Trophoblast cell (in vitro differentiated cells and primary cell): ENCODE results near the gene CALML5.

ENCODE experiments used
- DNase-seq, 2 donors: peaks; one replicate each; pipeline ENCODE4 v3.0.0-alpha.2; 2016
- H2AFZ ChIP-seq: 2 replicates; pipeline ENCODE4 v1.6.1; 2013; ENCODE audit warnings: low read length, moderate library complexity, mild to moderate bottlenecking; ENCODE audit not compliant: insufficient read depth, poor library complexity
- H2AK5ac ChIP-seq: 2 replicates; pipeline ENCODE4 v1.6.1; 2013; ENCODE audit warnings: mild to moderate bottlenecking, low read length
- H2BK120ac ChIP-seq: 2 replicates; pipeline ENCODE4 v1.6.1; 2013; ENCODE audit warnings: low read length, mild to moderate bottlenecking, moderate library complexity; ENCODE audit not compliant: insufficient read depth, poor library complexity
- H2BK12ac ChIP-seq: 2 replicates; pipeline ENCODE4 v1.6.1; 2013; ENCODE audit warnings: mild to moderate bottlenecking, low read length, moderate library complexity
- H2BK5ac ChIP-seq: 2 replicates; pipeline ENCODE4 v1.6.1; 2013; ENCODE audit warnings: low read length, low read depth, moderate library complexity, mild to moderate bottlenecking; ENCODE audit not compliant: poor library complexity
- H3K14ac ChIP-seq: 2 replicates; pipeline ENCODE4 v1.6.1; 2013; ENCODE audit warnings: mild to moderate bottlenecking, low read length
- H3K18ac ChIP-seq: 2 replicates; pipeline ENCODE4 v1.6.1; 2013; ENCODE audit warnings: mild to moderate bottlenecking, low read length
- H3K23ac ChIP-seq: 2 replicates; pipeline ENCODE4 v1.6.1; 2013; ENCODE audit warnings: low read length
- H3K27ac ChIP-seq: 2 replicates; pipeline ENCODE4 v1.5.1; 2013; ENCODE audit warnings: low read depth, mild to moderate bottlenecking, inconsistent platforms, low read length, moderate library complexity
- H3K27me3 ChIP-seq: 2 replicates; pipeline ENCODE4 v1.6.1; 2013; ENCODE audit warnings: inconsistent platforms, mild to moderate bottlenecking, low read length, moderate library complexity; ENCODE audit not compliant: insufficient read depth
- H3K36me3 ChIP-seq, 2 experiments: 1 replicate in 1 of 2; 2 replicates in 1 of 2; pipeline ENCODE4 v1.6.1; 2013; ENCODE audit warnings: low read length in 2 of 2, mild to moderate bottlenecking in 2 of 2, moderate library complexity in 1 of 2; ENCODE audit not compliant: insufficient read depth in 2 of 2, control insufficient read depth in 1 of 2
- H3K4ac ChIP-seq: 2 replicates; pipeline ENCODE4 v1.6.1; 2013; ENCODE audit warnings: low read depth, mild to moderate bottlenecking, low read length, moderate library complexity
- H3K4me1 ChIP-seq, 2 experiments: 1 replicate in 1 of 2; 2 replicates in 1 of 2; pipeline ENCODE4 v1.6.1; 2013; ENCODE audit warnings: low read length in 2 of 2, mild to moderate bottlenecking in 2 of 2, moderate library complexity in 1 of 2; ENCODE audit not compliant: insufficient read depth in 2 of 2, control insufficient read depth in 1 of 2
- H3K4me2 ChIP-seq: 2 replicates; pipeline ENCODE4 v1.6.1; 2013; ENCODE audit warnings: inconsistent platforms, mild to moderate bottlenecking, low read length, moderate library complexity
- H3K4me3 ChIP-seq: 2 replicates; pipeline ENCODE4 v1.5.1; 2013; ENCODE audit warnings: mild to moderate bottlenecking, low read depth, low read length, inconsistent platforms
- H3K79me1 ChIP-seq: one replicate; pipeline ENCODE4 v1.6.1; 2013; ENCODE audit warnings: low read length
- H3K79me2 ChIP-seq: 2 replicates; pipeline ENCODE4 v1.6.1; 2013; ENCODE audit warnings: low read length, mild to moderate bottlenecking; ENCODE audit not compliant: control insufficient read depth, insufficient read depth, poor library complexity
- H3K9ac ChIP-seq: 2 replicates; pipeline ENCODE4 v1.6.1; 2013; ENCODE audit warnings: mild to moderate bottlenecking, low read length
- H3K9me3 ChIP-seq: 2 replicates; pipeline ENCODE4 v1.6.1; 2013; ENCODE audit warnings: low read depth, mild to moderate bottlenecking, control low read depth, inconsistent platforms, low read length; ENCODE audit not compliant: insufficient read depth
- H4K12ac ChIP-seq: 2 replicates; pipeline ENCODE4 v1.6.1; 2013; ENCODE audit warnings: low read depth, mild to moderate bottlenecking, low read length, moderate library complexity
- H4K8ac ChIP-seq: 2 replicates; pipeline ENCODE4 v1.6.1; 2013; ENCODE audit warnings: low read depth, mild to moderate bottlenecking, low read length, moderate library complexity
- H4K91ac ChIP-seq: one replicate; pipeline ENCODE4 v1.6.1; 2013; ENCODE audit warnings: low read depth, mild to moderate bottlenecking, low read length, moderate library complexity
- WGBS: extraction: QIAGEN DNeasy Blood & Tissue Kit; methylation state at CpG from one replicate; pipeline ENCODE4 v1.1.7; 2013; ENCODE audit warnings: missing lambda C conversion rate; ENCODE audit not compliant: insufficient read length, insufficient coverage; ENCODE audit errors: extremely low coverage; 5-methylcytosine and 5-hydroxymethylcytosine counted together

CALML5 gene

GRCh38 chr10:5522913-5523560 lies 23.7 kb upstream of the CALML5 start:
- H3K4me1 ChIP-seq = no peaks in the 10 kb centered on the region
- H3K79me1 ChIP-seq = peaks cover 7% of the 10 kb centered on the region
- no peak overlapping the region for H3K4me3 ChIP-seq
- H3K23ac ChIP-seq = no peak overlapping the region
- no CpG with 5 or more reads among the region's 7 CpGs for WGBS
- no peak overlapping the region for H2BK5ac ChIP-seq
- no peak overlapping the region for H4K8ac ChIP-seq
- no peaks in the 10 kb centered on the region for H3K27me3 ChIP-seq
- no peak overlapping the region for H2AFZ ChIP-seq
- no peak overlapping the region for H2AK5ac ChIP-seq
- H3K27ac ChIP-seq = no peak overlapping the region
- H2BK120ac ChIP-seq = peak overlapping the region; percentile 2
- peaks cover 4% of the 10 kb centered on the region for H3K9me3 ChIP-seq
- no peak overlapping the region for H4K12ac ChIP-seq
- H3K36me3 ChIP-seq = no peaks in the 10 kb centered on the region
- no peak overlapping the region for H4K91ac ChIP-seq
- no peaks in the 10 kb centered on the region for H3K79me2 ChIP-seq
- no peak overlapping the region for H3K4ac ChIP-seq
- no peak for DNase-seq
- H3K9ac ChIP-seq = no peak overlapping the region
- no peak overlapping the region for H2BK12ac ChIP-seq
- no peak overlapping the region for H3K4me2 ChIP-seq
- H3K18ac ChIP-seq = no peak overlapping the region
- H3K14ac ChIP-seq = no peak overlapping the region

GRCh38 chr10:5519054-5519453 lies 19.7 kb upstream of the CALML5 start:
- H4K8ac ChIP-seq = no peak overlapping the region
- no peak overlapping the region for H3K14ac ChIP-seq
- no peaks in the 10 kb centered on the region for H3K79me1 ChIP-seq
- no peak overlapping the region for H3K4me3 ChIP-seq
- H3K27ac ChIP-seq = no peak overlapping the region
- no CpG with 5 or more reads among the region's 3 CpGs for WGBS
- H3K9me3 ChIP-seq = no peaks in the 10 kb centered on the region
- no peak overlapping the region for H3K4me2 ChIP-seq
- no peak overlapping the region for H3K18ac ChIP-seq
- no peak overlapping the region for H3K4ac ChIP-seq
- no peak overlapping the region for H3K9ac ChIP-seq
- no peak overlapping the region for H4K12ac ChIP-seq
- H2AK5ac ChIP-seq = no peak overlapping the region
- no peak overlapping the region for H2BK5ac ChIP-seq
- DNase-seq = no peak
- H3K79me2 ChIP-seq = no peaks in the 10 kb centered on the region
- no peaks in the 10 kb centered on the region for H3K27me3 ChIP-seq
- H3K23ac ChIP-seq = no peak overlapping the region
- peaks cover 3 to 9% of the 10 kb centered on the region in 2 experiments for H3K4me1 ChIP-seq
- H2AFZ ChIP-seq = no peak overlapping the region
- no peak overlapping the region for H2BK12ac ChIP-seq
- H4K91ac ChIP-seq = no peak overlapping the region
- no peak overlapping the region for H2BK120ac ChIP-seq
- no peaks in the 10 kb centered on the region for H3K36me3 ChIP-seq

GRCh38 chr10:5518143-5518542 lies 18.8 kb upstream of the CALML5 start:
- Histone ChIP-seq H4K8ac (no peak overlapping the region), H2BK12ac (no peak overlapping the region), H3K27ac (no peak overlapping the region), H3K23ac (no peak overlapping the region), H3K14ac (no peak overlapping the region), H3K4me3 (no peak overlapping the region), H2BK5ac (no peak overlapping the region), H3K4me2 (no peak overlapping the region), H3K18ac (no peak overlapping the region), H2AFZ (no peak overlapping the region), H3K79me2 (no peaks in the 10 kb centered on the region), H4K12ac (no peak overlapping the region), H2BK120ac (no peak overlapping the region), H3K79me1 (peaks cover under 1% of the 10 kb centered on the region), H3K4ac (no peak overlapping the region), H3K9ac (no peak overlapping the region), H3K27me3 (no peaks in the 10 kb centered on the region), H3K4me1 (peaks cover 3 to 11% of the 10 kb centered on the region in 2 experiments), H2AK5ac (no peak overlapping the region), H4K91ac (no peak overlapping the region), H3K9me3 (no peaks in the 10 kb centered on the region), H3K36me3 (no peaks in the 10 kb centered on the region)
- peak in 1 of 2 donors; percentile 33 for DNase-seq
- WGBS = no CpG with 5 or more reads among the region's 5 CpGs

- H3K9ac ChIP-seq = no peak overlapping the region
- H3K14ac ChIP-seq = no peak overlapping the region
- no peak overlapping the region for H3K27ac ChIP-seq
- H2AFZ ChIP-seq = no peak overlapping the region
- no peak overlapping the region for H4K8ac ChIP-seq
- no peak overlapping the region for H3K23ac ChIP-seq
- no peak overlapping the region for H3K4ac ChIP-seq
- H3K9me3 ChIP-seq = no peaks in the 10 kb centered on the region
- no peak overlapping the region for H4K91ac ChIP-seq
- peaks cover 3 to 13% of the 10 kb centered on the region in 2 experiments for H3K4me1 ChIP-seq
- DNase-seq = no peak
- no peak overlapping the region for H2BK5ac ChIP-seq
- H3K18ac ChIP-seq = no peak overlapping the region
- H2AK5ac ChIP-seq = no peak overlapping the region
- no peak overlapping the region for H3K4me2 ChIP-seq
- no peaks in the 10 kb centered on the region for H3K36me3 ChIP-seq
- WGBS = no CpG with 5 or more reads among the region's 5 CpGs
- no peak overlapping the region for H4K12ac ChIP-seq
- H2BK120ac ChIP-seq = no peak overlapping the region
- H3K27me3 ChIP-seq = no peaks in the 10 kb centered on the region
- peaks cover 3% of the 10 kb centered on the region for H3K79me1 ChIP-seq
- H3K4me3 ChIP-seq = no peak overlapping the region
- H3K79me2 ChIP-seq = no peaks in the 10 kb centered on the region
- H2BK12ac ChIP-seq = no peak overlapping the region
These were observed 18.2 kb upstream of the CALML5 start for GRCh38 chr10:5517546-5517945.
